Measurements from ENCODE around the gene CTNNA3. TPM values are rescaled to one million over a fixed set of nuclear protein-coding genes. Genes with fewer than 3 reads are reported as not detected.

CTNNA3 gene
- total RNA-seq, 1 experiment from 2014 or later: 0.85 TPM

DNA sequence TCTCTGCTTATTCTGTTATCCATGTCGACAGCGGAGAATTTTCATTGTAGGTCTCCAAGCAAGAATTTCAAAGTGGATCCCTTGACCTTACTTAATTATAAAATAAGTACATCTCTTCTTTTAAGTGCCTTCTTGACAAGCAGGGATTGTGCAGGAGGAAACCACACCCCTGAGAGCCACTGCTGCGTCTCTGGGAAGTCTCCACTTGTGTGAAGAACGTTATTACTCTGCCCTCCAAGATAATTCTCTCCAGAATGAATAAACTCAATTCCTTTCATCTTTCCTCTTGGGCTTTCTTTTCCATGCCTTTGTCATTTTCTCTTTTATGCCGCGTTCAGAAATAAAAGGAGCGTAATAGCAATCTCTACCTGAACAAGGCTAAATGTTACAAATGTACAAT, 1801.0 kb downstream of the CTNNA3 start:
- Histone ChIP-seq H3K27me3 (ENCODE audit: control insufficient read depth, insufficient read depth, low read length) (no peaks in the 10 kb centered on the region), H3K9me3 (ENCODE audit: control insufficient read depth, insufficient read depth, low read depth, low read length) (no peaks in the 10 kb centered on the region), H3K4me3 (ENCODE audit: low read depth in 2 of 2, low read length in 2 of 2) (no peak overlapping the region), H3K27ac (ENCODE audit: low read length) (no peak overlapping the region), H3K4me1 (ENCODE audit: control insufficient read depth, insufficient read depth, low read length) (no peaks in the 10 kb centered on the region), H3K36me3 (ENCODE audit: control insufficient read depth, insufficient read depth, low read length) (no peaks in the 10 kb centered on the region)
- DNase-seq (ENCODE audit: low read depth, low spot score): no peak
- BruUV-seq (replicated peaks): no TSS peak
- intact Hi-C loops (cut with micrococcal nuclease; ENCODE audit: unreplicated experiment): no loop called here
- ATAC-seq: no peak
- in situ Hi-C loops (cut with HindIII; ENCODE audit: low pct_unique_long_range_greater_than_20kb, low sequenced_read_pairs): no loop called here
- POLR2A ChIA-PET: no interaction called here
- no peak for TF ChIP-seq TCF7L2 (IDR thresholded peaks at IDR 0.05; ENCODE audit: low read depth, low read length)
- TF ChIP-seq, protein P1, sequence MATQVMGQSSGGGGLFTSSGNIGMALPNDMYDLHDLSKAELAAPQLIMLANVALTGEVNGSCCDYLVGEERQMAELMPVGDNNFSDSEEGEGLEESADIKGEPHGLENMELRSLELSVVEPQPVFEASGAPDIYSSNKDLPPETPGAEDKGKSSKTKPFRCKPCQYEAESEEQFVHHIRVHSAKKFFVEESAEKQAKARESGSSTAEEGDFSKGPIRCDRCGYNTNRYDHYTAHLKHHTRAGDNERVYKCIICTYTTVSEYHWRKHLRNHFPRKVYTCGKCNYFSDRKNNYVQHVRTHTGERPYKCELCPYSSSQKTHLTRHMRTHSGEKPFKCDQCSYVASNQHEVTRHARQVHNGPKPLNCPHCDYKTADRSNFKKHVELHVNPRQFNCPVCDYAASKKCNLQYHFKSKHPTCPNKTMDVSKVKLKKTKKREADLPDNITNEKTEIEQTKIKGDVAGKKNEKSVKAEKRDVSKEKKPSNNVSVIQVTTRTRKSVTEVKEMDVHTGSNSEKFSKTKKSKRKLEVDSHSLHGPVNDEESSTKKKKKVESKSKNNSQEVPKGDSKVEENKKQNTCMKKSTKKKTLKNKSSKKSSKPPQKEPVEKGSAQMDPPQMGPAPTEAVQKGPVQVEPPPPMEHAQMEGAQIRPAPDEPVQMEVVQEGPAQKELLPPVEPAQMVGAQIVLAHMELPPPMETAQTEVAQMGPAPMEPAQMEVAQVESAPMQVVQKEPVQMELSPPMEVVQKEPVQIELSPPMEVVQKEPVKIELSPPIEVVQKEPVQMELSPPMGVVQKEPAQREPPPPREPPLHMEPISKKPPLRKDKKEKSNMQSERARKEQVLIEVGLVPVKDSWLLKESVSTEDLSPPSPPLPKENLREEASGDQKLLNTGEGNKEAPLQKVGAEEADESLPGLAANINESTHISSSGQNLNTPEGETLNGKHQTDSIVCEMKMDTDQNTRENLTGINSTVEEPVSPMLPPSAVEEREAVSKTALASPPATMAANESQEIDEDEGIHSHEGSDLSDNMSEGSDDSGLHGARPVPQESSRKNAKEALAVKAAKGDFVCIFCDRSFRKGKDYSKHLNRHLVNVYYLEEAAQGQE (IDR thresholded peaks at IDR 0.05; ENCODE audit: insufficient read depth in 1 of 2, low read depth in 2 of 2, low read length in 1 of 2): no peak
- no peak for TF ChIP-seq SIN3A (IDR thresholded peaks at IDR 0.05; ENCODE audit: borderline replicate concordance, insufficient read depth, low read depth, low read length)
- TF ChIP-seq, protein P2, sequence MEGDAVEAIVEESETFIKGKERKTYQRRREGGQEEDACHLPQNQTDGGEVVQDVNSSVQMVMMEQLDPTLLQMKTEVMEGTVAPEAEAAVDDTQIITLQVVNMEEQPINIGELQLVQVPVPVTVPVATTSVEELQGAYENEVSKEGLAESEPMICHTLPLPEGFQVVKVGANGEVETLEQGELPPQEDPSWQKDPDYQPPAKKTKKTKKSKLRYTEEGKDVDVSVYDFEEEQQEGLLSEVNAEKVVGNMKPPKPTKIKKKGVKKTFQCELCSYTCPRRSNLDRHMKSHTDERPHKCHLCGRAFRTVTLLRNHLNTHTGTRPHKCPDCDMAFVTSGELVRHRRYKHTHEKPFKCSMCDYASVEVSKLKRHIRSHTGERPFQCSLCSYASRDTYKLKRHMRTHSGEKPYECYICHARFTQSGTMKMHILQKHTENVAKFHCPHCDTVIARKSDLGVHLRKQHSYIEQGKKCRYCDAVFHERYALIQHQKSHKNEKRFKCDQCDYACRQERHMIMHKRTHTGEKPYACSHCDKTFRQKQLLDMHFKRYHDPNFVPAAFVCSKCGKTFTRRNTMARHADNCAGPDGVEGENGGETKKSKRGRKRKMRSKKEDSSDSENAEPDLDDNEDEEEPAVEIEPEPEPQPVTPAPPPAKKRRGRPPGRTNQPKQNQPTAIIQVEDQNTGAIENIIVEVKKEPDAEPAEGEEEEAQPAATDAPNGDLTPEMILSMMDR (IDR thresholded peaks at IDR 0.05): no peak
- TF ChIP-seq POLR2AphosphoS5 (IDR thresholded peaks at IDR 0.05; ENCODE audit: low read depth, low read length): no peak
- CTCF ChIA-PET: no interaction called here

DNA sequence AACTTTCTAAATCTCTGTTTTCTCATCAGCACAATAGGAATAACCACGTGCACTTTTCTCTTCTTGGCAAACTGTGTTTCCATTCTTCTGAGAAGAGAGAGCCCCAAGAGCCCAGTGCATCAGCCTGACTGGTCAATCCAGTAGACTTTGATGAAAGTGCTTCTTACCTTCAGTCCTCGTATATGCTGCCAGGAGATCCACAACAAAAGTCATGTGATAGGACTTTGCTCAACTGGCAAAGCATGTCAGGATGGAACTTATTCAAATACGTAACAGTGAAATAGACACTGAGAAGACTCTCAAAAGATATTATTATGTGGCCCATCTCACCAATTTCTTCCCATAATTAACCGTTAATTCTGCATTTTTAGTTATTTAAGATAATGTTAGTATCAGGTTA, 1801.6 kb downstream of the CTNNA3 start:
- H3K27me3 ChIP-seq (ENCODE audit: control insufficient read depth, insufficient read depth, low read length): no peaks in the 10 kb centered on the region
- ATAC-seq (no peak), DNase-seq (ENCODE audit: low read depth, low spot score) (no peak)
- H3K4me1 ChIP-seq (ENCODE audit: control insufficient read depth, insufficient read depth, low read length): no peaks in the 10 kb centered on the region
- in situ Hi-C loops (cut with HindIII; ENCODE audit: low pct_unique_long_range_greater_than_20kb, low sequenced_read_pairs) (no loop called here), intact Hi-C loops (cut with micrococcal nuclease; ENCODE audit: unreplicated experiment) (no loop called here)
- CTCF ChIA-PET: no interaction called here
- BruUV-seq (replicated peaks): no TSS peak
- POLR2A ChIA-PET: no interaction called here
- no peaks in the 10 kb centered on the region for H3K9me3 ChIP-seq (ENCODE audit: control insufficient read depth, insufficient read depth, low read depth, low read length)
- H3K27ac ChIP-seq (ENCODE audit: low read length): no peak overlapping the region
- TF ChIP-seq SIN3A (IDR thresholded peaks at IDR 0.05; ENCODE audit: borderline replicate concordance, insufficient read depth, low read depth, low read length) (no peak), TCF7L2 (IDR thresholded peaks at IDR 0.05; ENCODE audit: low read depth, low read length) (no peak), POLR2AphosphoS5 (IDR thresholded peaks at IDR 0.05; ENCODE audit: low read depth, low read length) (no peak)
- TF ChIP-seq, protein P1 (IDR thresholded peaks at IDR 0.05; ENCODE audit: insufficient read depth in 1 of 2, low read depth in 2 of 2, low read length in 1 of 2): no peak
- TF ChIP-seq, protein P2 (IDR thresholded peaks at IDR 0.05): no peak
- H3K36me3 ChIP-seq (ENCODE audit: control insufficient read depth, insufficient read depth, low read length): no peaks in the 10 kb centered on the region
- H3K4me3 ChIP-seq (ENCODE audit: low read depth in 2 of 2, low read length in 2 of 2): no peak overlapping the region
